RCC 7860 (cell line): ENCODE results near the gene IRX4.
"Not testable (repeated sequence)": the region's sequence is repeated elsewhere in the genome, so short reads cannot be mapped to it uniquely, and the experiment has no call there.

Experiments
- DNase-seq: peaks from one replicate; pipeline ENCODE4 v3.0.0-alpha.2; 2015; ENCODE audit warnings: low spot score
- FAIRE-seq: peaks from 2 replicates; lab custom pipeline; 2012; peaks lifted over from hg19 to GRCh38; lab: Jason Lieb, UNC

Gene IRX4

DNA sequence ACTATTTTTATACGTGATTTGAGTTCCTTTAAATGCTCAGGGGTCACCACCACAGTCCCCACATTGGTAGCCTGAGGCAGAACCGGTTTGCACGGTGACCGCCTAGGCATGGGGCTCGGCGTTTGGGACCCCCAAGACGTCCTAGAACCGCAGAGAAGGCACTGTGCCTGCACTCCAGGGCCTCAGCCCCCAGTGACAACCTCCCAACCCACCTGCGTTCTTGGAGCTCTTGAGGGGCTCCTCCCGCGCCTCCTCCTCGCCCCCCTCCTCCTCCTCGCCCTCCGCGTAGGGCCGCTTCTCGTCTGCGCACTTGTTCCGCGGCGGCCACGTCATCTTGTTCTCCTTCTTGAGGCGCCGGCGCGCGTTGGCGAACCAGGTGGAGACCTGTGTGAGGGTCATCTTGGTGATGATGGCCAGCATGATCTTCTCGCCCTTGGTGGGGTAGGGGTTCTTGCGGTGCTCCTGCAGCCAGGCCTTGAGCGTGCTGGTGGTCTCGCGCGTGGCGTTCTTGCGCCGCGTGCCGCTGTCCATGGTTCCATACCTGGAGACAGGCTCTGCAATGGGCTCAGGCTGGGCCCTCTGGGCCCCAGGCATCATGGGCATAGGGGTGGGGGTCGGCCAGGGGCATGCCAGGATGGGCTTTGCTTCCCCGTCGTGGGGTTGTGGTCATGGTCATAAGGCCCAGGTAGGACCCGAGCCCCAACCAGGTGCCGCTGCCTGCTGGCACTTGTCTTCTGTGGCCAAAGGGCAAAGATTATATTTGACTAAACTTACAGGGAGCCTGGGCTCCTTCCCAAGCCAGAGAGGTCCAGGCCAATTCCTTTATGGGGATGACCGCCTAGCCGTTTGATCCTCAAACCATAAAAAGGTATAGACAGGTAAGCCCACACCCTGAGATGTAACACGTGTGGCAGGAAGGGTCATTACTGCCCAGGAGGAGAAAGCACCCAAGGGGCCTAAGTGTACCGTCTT is 3.1 kb downstream of the IRX4 start:
- FAIRE-seq (no peak), DNase-seq (no peak)

DNA sequence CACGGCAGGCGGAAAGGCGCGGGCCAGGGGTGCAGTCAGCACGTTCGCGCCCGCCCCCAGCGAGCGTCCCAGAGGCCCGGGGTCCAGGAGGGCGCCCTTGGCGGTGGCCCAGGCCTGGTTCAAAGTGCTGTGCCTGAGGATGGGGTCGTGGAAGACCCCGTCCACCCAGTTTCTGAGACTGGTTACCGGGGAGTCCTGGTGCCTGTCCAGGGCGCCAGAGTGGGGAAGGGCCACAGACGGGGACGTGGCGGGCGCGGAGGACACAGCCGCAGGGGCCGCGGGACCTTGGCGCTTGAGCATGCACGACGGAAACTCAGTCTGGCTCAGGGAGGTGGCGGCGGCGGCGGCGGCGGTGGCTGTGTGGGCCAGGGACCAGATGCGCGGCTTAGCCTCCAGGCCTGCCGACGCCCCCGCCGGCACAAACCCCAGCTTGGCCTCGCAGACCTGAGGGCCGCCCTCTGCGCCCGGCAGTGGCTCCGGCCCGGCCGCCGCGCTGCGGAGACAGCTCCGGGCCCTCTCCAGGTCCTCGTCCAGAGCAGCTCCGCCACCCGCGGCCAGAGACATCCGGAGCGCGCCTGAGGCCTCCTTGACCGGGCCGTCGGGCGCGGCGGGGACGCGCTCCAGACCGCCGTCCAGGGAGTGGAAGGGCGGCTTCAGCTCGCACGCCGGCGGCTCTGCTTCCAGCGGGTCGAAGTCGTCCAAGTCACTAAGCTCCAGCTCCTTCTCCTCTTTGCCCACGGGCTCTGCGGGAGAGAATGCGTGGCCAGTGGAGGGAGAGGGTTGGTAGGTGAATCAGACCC is 4.5 kb downstream of the IRX4 start:
- DNase-seq (no peak), FAIRE-seq (no peak)

DNA sequence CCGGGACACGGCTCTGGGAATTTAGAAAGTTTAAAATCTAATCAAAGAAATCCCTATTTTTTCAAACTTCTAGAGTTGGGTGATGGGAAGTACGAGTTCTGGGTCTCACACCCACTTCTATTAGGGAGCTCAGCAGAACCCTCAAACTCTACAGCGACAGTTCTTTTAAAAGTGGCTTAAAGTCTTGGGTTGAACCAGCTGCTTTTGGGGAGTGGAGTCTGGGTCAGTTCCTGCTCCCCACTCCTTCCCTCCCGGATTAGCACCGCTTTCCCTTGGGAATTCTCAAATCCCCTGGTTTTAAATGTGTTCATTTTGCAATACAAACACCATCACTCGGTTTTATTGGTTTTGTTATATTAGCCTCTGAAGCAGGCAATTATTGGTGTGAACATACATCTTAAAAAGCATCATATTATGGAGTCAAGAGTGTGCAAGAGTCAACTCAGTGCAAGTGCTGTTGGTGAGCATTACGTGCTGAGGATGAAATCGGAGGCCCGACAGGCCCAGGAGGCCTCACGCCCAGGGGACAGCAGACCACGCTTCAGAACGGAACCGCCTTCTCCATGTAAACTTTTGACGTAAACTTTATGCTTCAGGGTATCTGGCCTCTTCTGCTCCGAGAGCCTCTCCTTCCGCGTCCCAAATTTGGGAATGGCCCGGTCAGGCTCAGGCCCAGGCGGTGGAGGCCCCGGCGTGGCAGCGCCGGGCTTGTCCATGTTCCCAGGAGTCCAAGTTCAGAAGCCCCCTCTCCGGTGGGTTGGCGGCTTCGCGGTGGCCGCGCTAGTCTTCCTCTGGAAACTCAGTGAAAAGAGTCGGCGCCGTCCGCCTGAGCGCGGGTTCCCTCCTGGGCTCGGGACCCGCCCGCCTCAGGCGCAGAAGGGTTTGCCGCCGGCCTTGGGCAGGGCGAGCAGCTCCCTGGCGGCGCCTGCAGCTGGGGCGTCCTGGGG is 5.3 kb downstream of the IRX4 start:
- no peak for DNase-seq
- FAIRE-seq, result no peak

DNA sequence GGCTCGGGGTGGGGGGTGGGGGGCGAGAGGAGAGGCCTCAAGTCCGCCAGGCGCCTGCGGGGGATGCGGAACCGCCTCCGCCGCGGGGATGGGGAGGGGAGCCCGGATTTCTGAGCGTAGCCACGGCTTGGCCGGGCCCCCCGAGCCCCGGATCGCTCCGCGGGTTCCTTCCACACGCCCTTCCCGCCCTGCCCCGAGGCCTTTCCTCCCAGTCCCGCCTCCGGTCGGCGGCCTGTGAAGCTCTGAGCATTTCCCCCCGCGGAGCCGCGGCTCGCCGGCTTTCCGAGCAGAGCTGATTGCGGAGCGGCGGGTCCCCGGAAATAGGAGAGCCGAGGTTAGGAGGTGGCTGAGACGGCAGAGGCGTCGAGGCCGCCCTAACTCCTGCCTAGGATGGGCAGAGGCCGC is 6.1 kb downstream of the IRX4 start:
- FAIRE-seq, result no peak
- no peak for DNase-seq

- FAIRE-seq (no peak), DNase-seq (no peak)
These were observed 6.7 kb downstream of the IRX4 start for GRCh38 chr5:1875843-1876659.

DNA sequence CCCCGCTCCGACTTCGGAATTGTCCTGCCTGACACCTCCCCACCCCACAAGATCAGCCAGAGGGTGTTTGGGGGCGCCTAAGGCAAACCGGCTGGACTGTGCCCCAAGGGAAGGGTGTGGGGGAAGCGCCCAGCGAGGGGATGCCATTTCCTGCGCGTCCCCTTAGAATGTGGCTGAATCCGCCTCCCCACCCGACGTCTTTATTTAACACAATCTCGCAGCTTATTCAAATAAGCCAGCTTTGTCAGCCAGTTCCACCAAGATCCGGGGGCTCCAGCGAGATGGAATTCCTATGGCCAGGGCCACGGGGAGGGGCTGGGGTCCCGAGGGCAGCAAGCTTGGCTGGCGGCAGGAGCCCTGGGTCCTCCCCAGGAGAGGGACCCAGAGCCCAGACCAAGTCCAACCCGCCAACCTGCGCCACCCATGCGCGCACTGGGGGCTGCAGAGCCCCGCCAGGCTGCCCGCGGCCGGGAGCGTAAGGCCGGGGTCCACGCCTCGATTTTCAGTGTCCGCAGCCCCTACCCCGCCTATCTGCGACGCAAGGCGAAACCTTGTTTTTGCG is 7.4 kb downstream of the IRX4 start:
- DNase-seq, result no peak
- no peak for FAIRE-seq

GRCh38 chr5:1874771-1875220 is 7.9 kb downstream of the IRX4 start:
- FAIRE-seq, result no peak
- DNase-seq, result no peak

GRCh38 chr5:1874348-1874747 is 8.4 kb downstream of the IRX4 start:
- DNase-seq (no peak), FAIRE-seq (no peak)

GRCh38 chr5:1873243-1873959 is 9.3 kb downstream of the IRX4 start:
- FAIRE-seq, result no peak
- DNase-seq, result no peak

GRCh38 chr5:1871441-1871840 is 11.3 kb downstream of the IRX4 start:
- DNase-seq (no peak), FAIRE-seq (no peak)

GRCh38 chr5:1870435-1871272 is 12.1 kb downstream of the IRX4 start:
- not testable (repeated sequence) for FAIRE-seq, DNase-seq

GRCh38 chr5:1868886-1869475 is 13.7 kb downstream of the IRX4 start:
- DNase-seq (no peak), FAIRE-seq (no peak)

GRCh38 chr5:1867815-1868143 is 14.9 kb downstream of the IRX4 start:
- FAIRE-seq, result no peak

GRCh38 chr5:1867114-1867814 is 15.5 kb downstream of the IRX4 start:
- DNase-seq, result no peak
- FAIRE-seq, result no peak

More at GRCh38 chr5:1867815-1868143, 14.9 kb downstream of the IRX4 start:
- no peak for DNase-seq

DNA sequence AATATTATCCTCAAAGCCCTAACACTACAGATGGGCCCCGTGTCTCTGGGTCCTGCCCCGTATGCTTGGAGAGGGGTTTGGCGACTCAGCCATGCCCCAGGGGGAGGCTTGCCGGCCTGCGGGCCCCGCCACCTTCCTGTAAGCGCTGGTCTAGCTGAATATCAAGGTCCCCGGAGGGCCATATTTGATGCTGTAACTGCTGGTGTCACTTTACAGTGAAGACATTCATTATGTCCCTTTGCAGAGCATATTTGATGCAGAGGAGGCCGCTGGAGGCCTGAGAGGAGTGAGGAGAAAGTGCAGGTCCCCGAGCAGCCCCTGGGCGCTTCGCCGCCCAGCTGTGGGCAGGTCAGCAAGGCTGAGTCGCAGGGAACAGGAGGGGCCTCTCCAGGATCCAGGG is 16.8 kb downstream of the IRX4 start:
- FAIRE-seq, result no peak
- DNase-seq, result no peak

GRCh38 chr5:1865486-1865885 is 17.2 kb downstream of the IRX4 start:
- no peak for DNase-seq
- no peak for FAIRE-seq

- no peak for DNase-seq
- FAIRE-seq, result no peak
These were observed 17.8 kb downstream of the IRX4 start for GRCh38 chr5:1864896-1865440.
